ENCODE data around the gene ATF7IP.

ATF7IP gene

DNA sequence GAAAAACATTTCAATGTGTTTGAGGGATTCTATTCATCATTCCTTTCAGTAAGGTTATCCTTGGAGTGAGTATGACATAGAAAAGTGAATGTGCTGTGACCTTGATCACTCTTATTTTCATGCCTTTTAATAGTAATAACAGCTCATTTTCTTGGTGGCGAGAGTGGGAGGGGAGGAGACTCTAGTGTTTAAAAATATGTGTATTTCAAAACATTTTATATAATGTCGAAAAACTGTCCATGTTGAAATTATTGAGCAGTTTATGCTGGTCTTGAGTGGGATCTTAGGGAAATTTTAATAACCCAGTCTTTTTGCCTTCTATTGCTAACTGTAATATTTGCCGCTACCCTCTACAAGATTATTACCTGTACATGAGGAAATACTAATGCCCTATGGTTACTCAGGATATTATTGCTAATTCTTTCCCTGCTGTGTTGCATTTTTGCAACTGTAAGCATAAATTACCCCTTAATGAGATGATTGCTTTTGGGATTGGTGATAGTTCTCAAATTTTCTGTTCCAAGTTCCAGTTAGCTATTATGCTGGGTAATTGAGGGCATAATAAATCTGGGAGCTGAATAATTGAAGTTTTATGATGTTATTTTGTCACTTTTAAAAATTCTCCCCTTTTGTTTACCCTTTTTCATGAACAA, 21.9 kb downstream of the ATF7IP start:
- Histone ChIP-seq H3K27me3 (replicated peaks; ENCODE audit: control insufficient read depth, insufficient read depth, low read length) (no peaks in the 10 kb centered on the region), H3K4me3 (replicated peaks; ENCODE audit: low read depth, low read length) (peak overlapping the region; percentile 60), H3K36me3 (ENCODE audit: control insufficient read depth, insufficient read depth, low read length) (no peaks in the 10 kb centered on the region)
- TF ChIP-seq CTCF (IDR thresholded peaks at IDR 0.05; ENCODE audit: insufficient read depth, low read length, poor library complexity, severe bottlenecking): no peak
- no peak for DNase-seq (ENCODE audit: extremely low read depth, insufficient read length)

GRCh38 chr12:14390449-14390848, 25.0 kb downstream of the ATF7IP start:
- Histone ChIP-seq H3K36me3 (ENCODE audit: control insufficient read depth, insufficient read depth, low read length) (no peaks in the 10 kb centered on the region), H3K4me3 (replicated peaks; ENCODE audit: low read depth, low read length) (no peak overlapping the region), H3K27me3 (replicated peaks; ENCODE audit: control insufficient read depth, insufficient read depth, low read length) (no peaks in the 10 kb centered on the region)
- DNase-seq (ENCODE audit: extremely low read depth, insufficient read length): no peak
- no peak for TF ChIP-seq CTCF (IDR thresholded peaks at IDR 0.05; ENCODE audit: insufficient read depth, low read length, poor library complexity, severe bottlenecking)

DNA sequence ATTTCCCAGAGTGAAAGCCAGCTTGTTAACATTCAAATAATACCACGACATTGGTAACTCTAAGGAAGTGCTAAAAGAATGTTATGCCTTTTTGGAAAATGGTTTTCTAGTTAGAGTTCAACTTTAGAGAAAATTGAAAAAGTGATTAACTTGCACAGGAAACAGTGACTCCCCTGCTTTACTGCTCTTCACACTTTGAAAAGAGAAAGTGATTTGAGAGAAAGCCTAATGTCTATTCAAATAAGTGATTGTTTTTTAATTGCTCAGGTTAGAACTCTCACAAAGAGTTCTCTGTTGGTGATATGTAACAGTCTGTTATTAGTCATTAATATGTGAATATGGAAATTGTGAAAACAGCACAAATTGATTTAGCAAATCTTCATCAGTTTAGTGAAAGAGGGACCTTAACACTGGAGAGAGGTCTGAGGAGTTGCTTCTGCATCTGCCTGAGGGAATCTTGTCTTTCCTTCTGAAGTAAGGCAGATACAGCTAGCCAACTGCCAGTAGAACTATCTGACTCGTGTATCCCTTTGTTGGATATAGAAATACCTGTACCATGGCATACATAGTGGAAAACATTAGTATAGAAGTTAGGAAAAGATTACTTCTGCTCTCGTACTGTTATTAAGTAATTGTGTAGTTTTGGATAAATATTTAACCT, 25.5 kb downstream of the ATF7IP start:
- H3K36me3 ChIP-seq (ENCODE audit: control insufficient read depth, insufficient read depth, low read length): no peaks in the 10 kb centered on the region
- no peak for DNase-seq (ENCODE audit: extremely low read depth, insufficient read length)
- TF ChIP-seq CTCF (IDR thresholded peaks at IDR 0.05; ENCODE audit: insufficient read depth, low read length, poor library complexity, severe bottlenecking): no peak
- H3K4me3 ChIP-seq (replicated peaks; ENCODE audit: low read depth, low read length): no peak overlapping the region
- H3K27me3 ChIP-seq (replicated peaks; ENCODE audit: control insufficient read depth, insufficient read depth, low read length): no peaks in the 10 kb centered on the region

- Histone ChIP-seq H3K4me3 (replicated peaks; ENCODE audit: low read depth, low read length) (no peak overlapping the region), H3K36me3 (ENCODE audit: control insufficient read depth, insufficient read depth, low read length) (no peaks in the 10 kb centered on the region), H3K27me3 (replicated peaks; ENCODE audit: control insufficient read depth, insufficient read depth, low read length) (no peaks in the 10 kb centered on the region)
- DNase-seq (ENCODE audit: extremely low read depth, insufficient read length): no peak
- no peak for TF ChIP-seq CTCF (IDR thresholded peaks at IDR 0.05; ENCODE audit: insufficient read depth, low read length, poor library complexity, severe bottlenecking)
Measured at GRCh38 chr12:14393751-14394150, 28.3 kb downstream of the ATF7IP start.

GRCh38 chr12:14394317-14395073, 29.0 kb downstream of the ATF7IP start:
- peak; percentile 49 for DNase-seq (ENCODE audit: extremely low read depth, insufficient read length)
- TF ChIP-seq CTCF (IDR thresholded peaks at IDR 0.05; ENCODE audit: insufficient read depth, low read length, poor library complexity, severe bottlenecking): no peak
- Histone ChIP-seq H3K36me3 (ENCODE audit: control insufficient read depth, insufficient read depth, low read length) (no peaks in the 10 kb centered on the region), H3K27me3 (replicated peaks; ENCODE audit: control insufficient read depth, insufficient read depth, low read length) (no peaks in the 10 kb centered on the region), H3K4me3 (replicated peaks; ENCODE audit: low read depth, low read length) (peak overlapping the region; percentile 48)
